DND-41 (cell line): Measurements from ENCODE around the gene DLGAP1.

Experiments used
- ATAC-seq: fragments of 200-7000 bp; cut with Tn5 transposase; 3 replicates; pipeline ENCODE4 v1.9.1; 2021; ENCODE audit warnings: low read depth; ENCODE audit not compliant: insufficient read depth
- DNase-seq: peaks from one replicate; pipeline ENCODE4 v3.0.0-alpha.2; 2020
- H2AFZ ChIP-seq: 2 replicates; pipeline ENCODE4 v1.6.0; 2012; ENCODE audit warnings: low read depth, low read length
- H3K27ac ChIP-seq: 2 replicates; pipeline ENCODE4 v1.5.1; 2012; ENCODE audit warnings: low read length, inconsistent platforms
- H3K27me3 ChIP-seq: fragments of 200-600 bp; sonication (generic); 2 replicates; pipeline ENCODE4 v1.6.0; 2012; ENCODE audit warnings: low read length, mild to moderate bottlenecking, inconsistent platforms; ENCODE audit not compliant: insufficient read depth, poor library complexity
- H3K36me3 ChIP-seq: 2 replicates; pipeline ENCODE4 v1.5.1; 2012; ENCODE audit warnings: low read length, inconsistent platforms; ENCODE audit not compliant: insufficient read depth
- H3K4me1 ChIP-seq: 2 replicates; pipeline ENCODE4 v1.5.1; 2012; ENCODE audit warnings: mild to moderate bottlenecking, low read length; ENCODE audit not compliant: insufficient read depth
- H3K4me2 ChIP-seq: 2 replicates; pipeline ENCODE4 v1.6.0; 2012; ENCODE audit warnings: mild to moderate bottlenecking, moderate library complexity, low read length, inconsistent platforms; ENCODE audit not compliant: insufficient read depth
- H3K4me3 ChIP-seq, 2 experiments: fragments of 200-600 bp in 1 of 2; shearing (Covaris generic) in 1 of 2; 2 replicates each; pipeline ENCODE4 v1.5.1; 2012 to 2016; ENCODE audit warnings: inconsistent platforms in 2 of 2, low read length in 2 of 2, mild to moderate bottlenecking in 2 of 2, low read depth in 1 of 2, moderate library complexity in 1 of 2
- H3K79me2 ChIP-seq: 2 replicates; pipeline ENCODE4 v1.6.0; 2012; ENCODE audit warnings: low read length, inconsistent platforms; ENCODE audit not compliant: insufficient read depth
- H3K9ac ChIP-seq: 2 replicates; pipeline ENCODE4 v1.6.0; 2012; ENCODE audit warnings: low read depth, mild to moderate bottlenecking, inconsistent platforms, low read length, moderate library complexity
- H3K9me3 ChIP-seq: 2 replicates; pipeline ENCODE4 v1.5.1; 2012; ENCODE audit warnings: low read length, moderate library complexity, mild to moderate bottlenecking, inconsistent platforms; ENCODE audit not compliant: insufficient read depth, severe bottlenecking
- H4K20me1 ChIP-seq: 2 replicates; pipeline ENCODE4 v1.6.0; 2012; ENCODE audit warnings: low read length; ENCODE audit not compliant: insufficient read depth
- EZH2 ChIP-seq: IDR thresholded peaks from 3 replicates; pipeline ENCODE4 v1.6.1; 2012; ENCODE audit warnings: borderline replicate concordance, low read depth, mild to moderate bottlenecking, moderate library complexity, low read length, inconsistent platforms; ENCODE audit not compliant: severe bottlenecking
- TF ChIP-seq, protein P1 (sequence below): IDR thresholded peaks from 2 replicates; pipeline ENCODE4 v1.5.1; 2012; ENCODE audit warnings: borderline replicate concordance, low read length, moderate library complexity, mild to moderate bottlenecking; ENCODE audit not compliant: poor library complexity, severe bottlenecking; ENCODE audit errors: extremely low read depth

The DLGAP1 gene

GRCh38 chr18:3889803-3890202, 565.3 kb downstream of the DLGAP1 start:
- Histone ChIP-seq H3K27me3 (peaks cover 7% of the 10 kb centered on the region), H3K9me3 (no peaks in the 10 kb centered on the region), H3K79me2 (no peaks in the 10 kb centered on the region), H3K27ac (no peak overlapping the region), H3K36me3 (no peaks in the 10 kb centered on the region), H2AFZ (no peak overlapping the region), H3K4me3 (no peak overlapping the region), H3K4me1 (no peaks in the 10 kb centered on the region), H3K4me2 (no peak overlapping the region), H3K9ac (no peak overlapping the region), H4K20me1 (no peaks in the 10 kb centered on the region)
- DNase-seq: no peak
- no peak for TF ChIP-seq EZH2
- TF ChIP-seq, protein P1, sequence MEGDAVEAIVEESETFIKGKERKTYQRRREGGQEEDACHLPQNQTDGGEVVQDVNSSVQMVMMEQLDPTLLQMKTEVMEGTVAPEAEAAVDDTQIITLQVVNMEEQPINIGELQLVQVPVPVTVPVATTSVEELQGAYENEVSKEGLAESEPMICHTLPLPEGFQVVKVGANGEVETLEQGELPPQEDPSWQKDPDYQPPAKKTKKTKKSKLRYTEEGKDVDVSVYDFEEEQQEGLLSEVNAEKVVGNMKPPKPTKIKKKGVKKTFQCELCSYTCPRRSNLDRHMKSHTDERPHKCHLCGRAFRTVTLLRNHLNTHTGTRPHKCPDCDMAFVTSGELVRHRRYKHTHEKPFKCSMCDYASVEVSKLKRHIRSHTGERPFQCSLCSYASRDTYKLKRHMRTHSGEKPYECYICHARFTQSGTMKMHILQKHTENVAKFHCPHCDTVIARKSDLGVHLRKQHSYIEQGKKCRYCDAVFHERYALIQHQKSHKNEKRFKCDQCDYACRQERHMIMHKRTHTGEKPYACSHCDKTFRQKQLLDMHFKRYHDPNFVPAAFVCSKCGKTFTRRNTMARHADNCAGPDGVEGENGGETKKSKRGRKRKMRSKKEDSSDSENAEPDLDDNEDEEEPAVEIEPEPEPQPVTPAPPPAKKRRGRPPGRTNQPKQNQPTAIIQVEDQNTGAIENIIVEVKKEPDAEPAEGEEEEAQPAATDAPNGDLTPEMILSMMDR: no peak
- no peak for ATAC-seq

DNA sequence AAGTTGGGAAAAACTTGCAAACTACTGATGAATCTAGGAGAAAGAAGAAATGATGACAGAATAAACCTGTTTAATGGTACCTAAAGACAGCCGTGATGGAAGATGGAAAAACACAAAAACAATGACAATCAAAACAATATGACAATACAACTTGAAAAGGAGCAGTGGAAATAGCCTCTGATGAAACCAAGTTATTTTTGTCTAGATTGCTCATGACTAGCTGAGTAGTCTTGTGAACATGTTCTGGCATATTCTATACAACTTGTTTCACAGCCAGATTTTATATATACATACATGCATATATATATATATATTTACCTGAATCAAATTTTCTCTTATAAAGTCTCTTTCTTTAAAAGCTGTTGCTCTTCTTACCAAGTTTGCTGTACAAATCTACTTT, 566.0 kb downstream of the DLGAP1 start:
- ATAC-seq (no peak), DNase-seq (no peak)
- no peaks in the 10 kb centered on the region for H3K9me3 ChIP-seq
- no peak for TF ChIP-seq EZH2
- TF ChIP-seq, protein P1: no peak
- H4K20me1 ChIP-seq: no peaks in the 10 kb centered on the region
- no peaks in the 10 kb centered on the region for H3K36me3 ChIP-seq
- H3K9ac ChIP-seq: no peak overlapping the region
- no peak overlapping the region for H3K27ac ChIP-seq
- H3K4me1 ChIP-seq: no peaks in the 10 kb centered on the region
- peaks cover 7% of the 10 kb centered on the region for H3K27me3 ChIP-seq
- no peak overlapping the region for H3K4me3 ChIP-seq
- no peak overlapping the region for H3K4me2 ChIP-seq
- no peaks in the 10 kb centered on the region for H3K79me2 ChIP-seq
- no peak overlapping the region for H2AFZ ChIP-seq

DNA sequence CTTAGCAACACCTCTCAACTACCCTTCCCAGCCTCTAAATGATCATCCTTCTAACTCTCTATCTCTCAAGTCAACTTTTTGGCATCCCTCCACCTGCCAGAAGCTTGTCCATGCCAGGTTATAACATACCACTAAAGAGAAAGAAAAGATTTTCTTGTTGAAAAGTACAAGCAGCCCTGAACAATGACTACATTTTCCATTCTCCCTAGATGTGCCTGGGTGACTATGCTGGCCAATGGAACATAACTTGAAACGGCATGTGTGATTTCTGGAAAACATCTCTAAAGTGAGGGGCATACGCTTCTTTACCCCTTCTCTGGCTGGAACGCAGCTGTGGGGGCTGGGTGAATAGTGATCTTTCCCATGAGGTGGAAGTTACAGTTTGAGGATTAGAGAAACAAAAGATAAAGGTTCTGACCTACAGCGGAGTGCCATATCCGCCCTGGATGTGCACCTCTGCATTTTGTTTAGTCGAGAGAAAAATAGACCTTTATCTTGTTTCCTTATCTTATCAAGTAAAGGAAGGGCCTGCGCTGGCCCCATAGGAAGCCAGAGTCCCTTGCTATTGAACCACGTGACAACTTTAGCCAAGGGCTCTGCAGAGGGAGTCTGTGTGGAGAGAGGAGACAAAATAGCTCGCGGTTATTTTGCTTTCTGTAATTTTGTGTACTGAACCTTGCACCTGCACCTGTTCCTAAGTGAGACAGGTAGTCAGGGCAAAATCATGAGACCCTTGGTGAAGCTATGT, 568.4 kb downstream of the DLGAP1 start:
- Histone ChIP-seq H4K20me1 (no peaks in the 10 kb centered on the region), H3K4me3 (no peak overlapping the region), H3K79me2 (no peaks in the 10 kb centered on the region), H3K9me3 (no peaks in the 10 kb centered on the region), H3K4me2 (no peak overlapping the region), H3K36me3 (no peaks in the 10 kb centered on the region), H3K27me3 (peaks cover 7% of the 10 kb centered on the region), H2AFZ (no peak overlapping the region), H3K27ac (no peak overlapping the region), H3K4me1 (no peaks in the 10 kb centered on the region), H3K9ac (no peak overlapping the region)
- ATAC-seq (no peak), DNase-seq (no peak)
- TF ChIP-seq, protein P1: no peak
- TF ChIP-seq EZH2: no peak
